HepG2 (cell line): ENCODE results near the gene POLR2H. TPM values are rescaled to one million over a fixed set of nuclear protein-coding genes. Genes with fewer than 3 reads are reported as not detected.

ENCODE experiments used
- ATAC-seq: fragments of 200-7000 bp; cut with Tn5 transposase; 3 replicates; pipeline ENCODE4 v1.9.1; 2020; ENCODE audit warnings: mild to moderate bottlenecking, moderate library complexity
- BruUV-seq: library from RNA; stranded (reverse); fragments of 400-500 nt; replicated peaks from 2 replicates; lab custom pipeline; 2021; lab: Mats Ljungman, UMichigan
- CTCF ChIA-PET: fragments of 300-600 bp; formaldehyde crosslinking; extraction: SDS; loops from one replicate; lab custom pipeline; 2021; ENCODE audit warnings: low total read pairs, inconsistent platforms, low intra/inter-chr PET ratio; lab: Yijun Ruan, JAX
- POLR2A ChIA-PET: fragments of 350-600 bp; sonication (Branson Sonifier 250); formaldehyde crosslinking; loops from one replicate; lab custom pipeline; 2020; ENCODE audit warnings: antibody characterized with exemption, inconsistent platforms; lab: Yijun Ruan, JAX
- DNase-seq: peaks from one replicate; pipeline ENCODE4 v3.0.0-alpha.2; 2015; ENCODE audit warnings: low spot score
- FAIRE-seq: peaks from 3 replicates; lab custom pipeline; 2011; peaks lifted over from hg19 to GRCh38; lab: Jason Lieb, UNC
- H2AFZ ChIP-seq: one replicate; pipeline ENCODE4 v1.6.1; 2011; ENCODE audit warnings: low read length, inconsistent platforms
- H3K27ac ChIP-seq: fragments of 300-600 bp; 3 replicates; pipeline ENCODE4 v1.8.0; 2011; ENCODE audit warnings: mixed run types, mild to moderate bottlenecking, mixed read lengths, low read length, inconsistent platforms; ENCODE audit not compliant: insufficient read depth; ENCODE audit errors: extremely low read length
- H3K27me3 ChIP-seq, 2 experiments: fragments of 200-600 bp in 1 of 2; 2 replicates in 1 of 2; 3 replicates in 1 of 2; pipeline versions ENCODE4 v1.6.0 to v1.8.0; 2011; ENCODE audit warnings: low read length in 2 of 2, mild to moderate bottlenecking in 2 of 2, moderate library complexity in 2 of 2, inconsistent platforms in 1 of 2; ENCODE audit not compliant: insufficient read depth in 2 of 2, control insufficient read depth in 1 of 2
- H3K36me3 ChIP-seq, 2 experiments: fragments of 200-600 bp in 1 of 2; replicated peaks in 1 of 2; 2 replicates in 1 of 2; 3 replicates in 1 of 2; pipeline versions ENCODE4 v1.5.1 to v1.8.0; 2011; ENCODE audit warnings: low read length in 2 of 2, inconsistent platforms in 1 of 2; ENCODE audit not compliant: insufficient read depth in 2 of 2, control insufficient read depth in 1 of 2
- H3K4me1 ChIP-seq: 2 replicates; pipeline ENCODE4 v1.5.1; 2012; ENCODE audit warnings: low read length, inconsistent platforms; ENCODE audit not compliant: insufficient read depth
- H3K4me2 ChIP-seq: 2 replicates; pipeline ENCODE4 v1.6.0; 2011; ENCODE audit warnings: low read depth, low read length, inconsistent platforms
- H3K4me3 ChIP-seq, 3 experiments: fragments of 200-600 bp in 1 of 3; sonication (generic), shearing (Covaris generic) in 1 of 3; replicated peaks in 1 of 3; 2 replicates each; pipeline ENCODE4 v1.5.1; 2011 to 2016; ENCODE audit warnings: low read length in 3 of 3, inconsistent platforms in 2 of 3, low read depth in 2 of 3, mild to moderate bottlenecking in 2 of 3, control low read depth in 1 of 3, mixed read lengths in 1 of 3; ENCODE audit not compliant: insufficient read depth in 1 of 3
- H3K79me2 ChIP-seq: one replicate; pipeline ENCODE4 v1.6.1; 2011; ENCODE audit warnings: low read length, inconsistent platforms; ENCODE audit not compliant: insufficient read depth
- H3K9ac ChIP-seq: 2 replicates; pipeline ENCODE4 v1.6.0; 2011; ENCODE audit warnings: mild to moderate bottlenecking, low read depth, low read length, inconsistent platforms; ENCODE audit not compliant: insufficient read depth
- H3K9me3 ChIP-seq: 2 replicates; pipeline ENCODE4 v1.5.1; 2012; ENCODE audit warnings: mild to moderate bottlenecking, low read length
- H4K20me1 ChIP-seq: 2 replicates; pipeline ENCODE4 v1.6.0; 2011; ENCODE audit warnings: inconsistent platforms, mild to moderate bottlenecking, low read length, moderate library complexity; ENCODE audit not compliant: insufficient read depth
- NFAT5 ChIP-seq: sonication (generic); formaldehyde crosslinking; IDR thresholded peaks from 2 replicates; pipeline ENCODE4 v1.4.0; 2020; ENCODE audit warnings: missing genetic modification reagents
- RCOR2 ChIP-seq: IDR thresholded peaks from 2 replicates; pipeline ENCODE4 v1.6.1; 2016; ENCODE audit warnings: missing biosample characterization, missing genetic modification reagents
- WGBS: methylation state at CpG from one replicate; pipeline ENCODE4 v1.1.6; 2017; ENCODE audit warnings: low lambda C conversion rate; 5-methylcytosine and 5-hydroxymethylcytosine counted together
- in situ Hi-C: cut with HindIII; loops from 2 replicates; pipeline ENCODE4 v1.10.0; 2017; ENCODE audit warnings: low pct_unique_long_range_greater_than_20kb; ENCODE audit not compliant: extremely low pct_ligation_motif_present
- intact Hi-C: fragments of 100-400 bp; cut with micrococcal nuclease; formaldehyde crosslinking; loops from one replicate; pipeline ENCODE4 v1.10.0; 2022; ENCODE audit not compliant: unreplicated experiment
- polyA plus RNA-seq, 8 experiments: library from polyadenylated mRNA; depleted of rRNA in 3 of 8; stranded (reverse) in 7 of 8; unstranded in 1 of 8; fragments of >200 nt; fragmentation: Illumina TruSeq in 4 of 8; extraction: Trizol in 4 of 8; gene quantifications; 2 replicates each; pipeline versions ENCODE4 v1.2.1 to v1.2.3, GENCODE V29; 2011 to 2016; ENCODE audit warnings: low read depth in 4 of 8, missing spikeins in 1 of 8, mixed read lengths in 1 of 8; ENCODE audit not compliant: insufficient read depth in 1 of 8
- total RNA-seq, 5 experiments: library from RNA; depleted of rRNA; stranded (reverse); fragments of >200 nt; fragmentation: Illumina TruSeq; extraction: Trizol; gene quantifications; 2 replicates each; pipeline ENCODE4 v1.2.3, GENCODE V29; 2016; ENCODE audit warnings: low read depth in 1 of 5

POLR2H gene
- total and polyA plus RNA-seq, 2 of the 13 experiments (the other 11 are each of a cell fraction or from before 2014, with no cell fraction given): 118 to 194 TPM

GRCh38 chr3:184352149-184352785 is 9.2 kb upstream of the POLR2H start:
- FAIRE-seq (no peak), ATAC-seq (no peak; the same call in 2 of the 3 replicates), DNase-seq (no peak)
- no peak overlapping the region for H3K9ac ChIP-seq
- no peak overlapping the region for H3K4me3 ChIP-seq
- H4K20me1 ChIP-seq: no peaks in the 10 kb centered on the region
- peaks cover 23% of the 10 kb centered on the region for H3K4me1 ChIP-seq
- POLR2A ChIA-PET: interaction anchor here (2.8 kb wide), 1 partner anchor 10 kb away, joined by 11 read pairs; the partner anchor contains the start of genes CLCN2 and POLR2H
- no TSS peak for BruUV-seq
- CTCF ChIA-PET: no interaction called here
- no peaks in the 10 kb centered on the region for H3K9me3 ChIP-seq
- intact Hi-C loops: no loop called here
- no peak for TF ChIP-seq NFAT5
- no peak for TF ChIP-seq RCOR2 (CRISPR knock-in tag)
- H3K4me2 ChIP-seq: no peak overlapping the region
- in situ Hi-C loops: loop anchor here (5.0 kb wide), 1 partner anchor 190 kb away; no protein-coding TSS in a partner anchor
- peaks cover 15 to 46% of the 10 kb centered on the region in 2 experiments; a peak in 4 of 5 replicates for H3K36me3 ChIP-seq
- H3K27ac ChIP-seq: no peak overlapping the region
- 95% methylated on average over 11 of the region's 15 CpGs for WGBS
- no peaks in the 10 kb centered on the region for H3K79me2 ChIP-seq
- no peak overlapping the region for H2AFZ ChIP-seq
- H3K27me3 ChIP-seq: no peaks in the 10 kb centered on the region
